ENCODE data around the gene GCK. TPM values are rescaled to one million over a fixed set of nuclear protein-coding genes. Genes with fewer than 3 reads are reported as not detected.

The GCK gene
- total RNA-seq, 1 experiment from 2014 or later = not detected

DNA sequence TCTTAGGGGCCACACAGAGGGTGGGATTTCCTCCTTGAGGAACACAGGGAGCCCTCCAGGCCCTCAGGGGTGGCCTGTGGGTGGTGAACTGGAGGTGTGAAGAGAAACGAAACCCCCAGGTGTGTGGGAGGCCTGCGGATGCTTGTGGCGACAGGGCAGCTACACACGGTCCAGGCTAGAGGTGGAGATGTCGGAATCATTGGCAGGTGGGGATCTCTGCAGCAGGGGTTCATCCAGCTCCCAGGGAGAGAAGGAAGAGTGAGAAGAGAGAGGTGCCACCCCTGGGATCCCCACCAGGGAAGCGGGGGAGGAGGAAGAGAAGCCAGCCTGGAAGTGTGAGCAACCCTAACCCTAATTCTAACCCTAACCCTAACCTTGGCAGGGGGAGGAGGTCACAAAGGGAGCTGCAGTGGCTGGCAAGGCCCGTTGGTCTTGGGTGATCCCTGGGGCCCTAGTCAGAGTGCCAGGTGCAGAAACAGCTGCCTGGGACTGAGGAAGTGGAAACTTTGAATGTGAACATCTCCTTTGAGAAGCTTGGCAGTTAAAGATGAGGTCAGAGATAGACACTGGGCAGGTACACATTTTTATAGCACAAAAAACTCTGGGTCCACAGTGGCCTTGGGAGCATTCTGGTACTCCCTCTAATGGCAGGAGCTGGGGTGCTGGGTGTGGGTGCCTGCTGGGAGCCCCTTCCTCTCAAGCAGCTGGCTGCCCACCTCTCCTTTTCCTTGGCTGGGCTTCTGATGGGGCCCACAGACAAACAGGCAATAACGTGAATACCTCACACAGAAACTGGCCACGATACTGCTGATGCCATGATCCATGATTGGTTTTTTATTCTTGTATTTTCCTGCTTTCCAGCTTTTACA is 91.9 kb downstream of the GCK start:
- intact Hi-C loops (cut with micrococcal nuclease; ENCODE audit: unreplicated experiment) = no loop called here
- BruUV-seq (replicated peaks) = no TSS peak
- H3K27me3 ChIP-seq (replicated peaks; ENCODE audit: insufficient read depth, low read depth, low read length, poor library complexity) = no peaks in the 10 kb centered on the region
- H3K4me3 ChIP-seq (ENCODE audit: low read depth, low read length, poor library complexity, severe bottlenecking) = no peak overlapping the region
- no peaks in the 10 kb centered on the region for H3K36me3 ChIP-seq (ENCODE audit: insufficient read depth, low read length, poor library complexity, severe bottlenecking)
- H3K4me1 ChIP-seq (ENCODE audit: insufficient read depth, low read length, poor library complexity, severe bottlenecking) = peaks cover 7% of the 10 kb centered on the region
- no peak overlapping the region for H3K27ac ChIP-seq (ENCODE audit: low read depth, low read length, poor library complexity, severe bottlenecking)
- TF ChIP-seq CTCF (conservative IDR thresholded peaks at IDR 0.05; ENCODE audit: low read depth, low read length) = no peak
- TF ChIP-seq EZH2 (IDR thresholded peaks at IDR 0.05; ENCODE audit: borderline replicate concordance, low read depth, low read length, poor library complexity, severe bottlenecking) = no peak
- ChIA-PET CTCF (no interaction called here), POLR2A (ENCODE audit: low non-redundant PET) (no interaction called here)
- no peaks in the 10 kb centered on the region for H3K9me3 ChIP-seq (ENCODE audit: low read depth, low read length, poor library complexity, severe bottlenecking)
- DNase-seq (ENCODE audit: low spot score) = no peak

DNA sequence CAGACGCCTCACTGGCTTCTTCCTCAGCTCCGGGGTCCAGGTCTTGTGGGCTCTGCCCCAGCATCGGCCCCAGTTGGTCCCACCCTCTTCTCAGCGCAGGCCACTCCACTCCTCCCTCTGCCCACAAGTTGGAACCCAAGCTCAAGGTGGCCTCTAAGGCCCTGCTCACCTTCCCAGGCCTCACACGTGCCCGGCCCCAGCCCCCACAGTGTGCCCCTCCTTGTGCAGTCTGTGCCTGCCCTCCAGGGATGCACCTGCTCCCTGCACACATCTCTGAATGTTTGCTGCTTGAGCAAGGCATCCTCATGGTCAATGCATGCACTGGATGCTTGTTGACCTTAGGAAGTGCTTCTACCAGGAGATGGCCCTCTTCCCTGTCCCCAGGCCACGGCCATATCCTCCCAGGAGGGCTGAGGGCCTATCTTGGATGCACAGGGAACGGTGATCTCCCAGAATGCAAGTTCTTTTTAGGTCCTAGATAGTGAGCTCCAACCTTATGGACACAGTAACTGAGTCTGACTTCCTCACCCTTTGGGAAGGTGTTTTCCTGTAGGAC is 92.8 kb downstream of the GCK start:
- Histone ChIP-seq H3K9me3 (ENCODE audit: low read depth, low read length, poor library complexity, severe bottlenecking) (no peaks in the 10 kb centered on the region), H3K27me3 (replicated peaks; ENCODE audit: insufficient read depth, low read depth, low read length, poor library complexity) (no peaks in the 10 kb centered on the region), H3K4me3 (ENCODE audit: low read depth, low read length, poor library complexity, severe bottlenecking) (no peak overlapping the region), H3K27ac (ENCODE audit: low read depth, low read length, poor library complexity, severe bottlenecking) (no peak overlapping the region), H3K36me3 (ENCODE audit: insufficient read depth, low read length, poor library complexity, severe bottlenecking) (no peaks in the 10 kb centered on the region), H3K4me1 (ENCODE audit: insufficient read depth, low read length, poor library complexity, severe bottlenecking) (peaks cover 7% of the 10 kb centered on the region)
- intact Hi-C loops (cut with micrococcal nuclease; ENCODE audit: unreplicated experiment) = no loop called here
- no peak for DNase-seq (ENCODE audit: low spot score)
- CTCF ChIA-PET = interaction anchor here (0.7 kb wide), 1 partner anchor 635 kb away, joined by 3 read pairs; no protein-coding TSS in a partner anchor
- POLR2A ChIA-PET (ENCODE audit: low non-redundant PET) = no interaction called here
- TF ChIP-seq EZH2 (IDR thresholded peaks at IDR 0.05; ENCODE audit: borderline replicate concordance, low read depth, low read length, poor library complexity, severe bottlenecking) = no peak
- no peak for TF ChIP-seq CTCF (conservative IDR thresholded peaks at IDR 0.05; ENCODE audit: low read depth, low read length)
- BruUV-seq (replicated peaks) = no TSS peak

GRCh38 chr7:44095781-44096180 is 93.5 kb downstream of the GCK start:
- intact Hi-C loops (cut with micrococcal nuclease; ENCODE audit: unreplicated experiment) = no loop called here
- Histone ChIP-seq H3K27ac (ENCODE audit: low read depth, low read length, poor library complexity, severe bottlenecking) (no peak overlapping the region), H3K27me3 (replicated peaks; ENCODE audit: insufficient read depth, low read depth, low read length, poor library complexity) (no peaks in the 10 kb centered on the region), H3K4me3 (ENCODE audit: low read depth, low read length, poor library complexity, severe bottlenecking) (no peak overlapping the region), H3K4me1 (ENCODE audit: insufficient read depth, low read length, poor library complexity, severe bottlenecking) (peaks cover 7% of the 10 kb centered on the region), H3K36me3 (ENCODE audit: insufficient read depth, low read length, poor library complexity, severe bottlenecking) (no peaks in the 10 kb centered on the region), H3K9me3 (ENCODE audit: low read depth, low read length, poor library complexity, severe bottlenecking) (no peaks in the 10 kb centered on the region)
- no TSS peak for BruUV-seq (replicated peaks)
- TF ChIP-seq CTCF (conservative IDR thresholded peaks at IDR 0.05; ENCODE audit: low read depth, low read length) = no peak
- no peak for TF ChIP-seq EZH2 (IDR thresholded peaks at IDR 0.05; ENCODE audit: borderline replicate concordance, low read depth, low read length, poor library complexity, severe bottlenecking)
- CTCF ChIA-PET = interaction anchor here (0.7 kb wide), 1 partner anchor 636 kb away, joined by 3 read pairs; no protein-coding TSS in a partner anchor
- no peak for DNase-seq (ENCODE audit: low spot score)
- POLR2A ChIA-PET (ENCODE audit: low non-redundant PET) = no interaction called here
